Measurements from ENCODE around the gene PEX1.

Gene PEX1

GRCh38 chr7:92506363-92506762, 22.0 kb downstream of the PEX1 start:
- no peak for DNase-seq (ENCODE audit: insufficient read length, low spot score)
- TF ChIP-seq, protein P1, sequence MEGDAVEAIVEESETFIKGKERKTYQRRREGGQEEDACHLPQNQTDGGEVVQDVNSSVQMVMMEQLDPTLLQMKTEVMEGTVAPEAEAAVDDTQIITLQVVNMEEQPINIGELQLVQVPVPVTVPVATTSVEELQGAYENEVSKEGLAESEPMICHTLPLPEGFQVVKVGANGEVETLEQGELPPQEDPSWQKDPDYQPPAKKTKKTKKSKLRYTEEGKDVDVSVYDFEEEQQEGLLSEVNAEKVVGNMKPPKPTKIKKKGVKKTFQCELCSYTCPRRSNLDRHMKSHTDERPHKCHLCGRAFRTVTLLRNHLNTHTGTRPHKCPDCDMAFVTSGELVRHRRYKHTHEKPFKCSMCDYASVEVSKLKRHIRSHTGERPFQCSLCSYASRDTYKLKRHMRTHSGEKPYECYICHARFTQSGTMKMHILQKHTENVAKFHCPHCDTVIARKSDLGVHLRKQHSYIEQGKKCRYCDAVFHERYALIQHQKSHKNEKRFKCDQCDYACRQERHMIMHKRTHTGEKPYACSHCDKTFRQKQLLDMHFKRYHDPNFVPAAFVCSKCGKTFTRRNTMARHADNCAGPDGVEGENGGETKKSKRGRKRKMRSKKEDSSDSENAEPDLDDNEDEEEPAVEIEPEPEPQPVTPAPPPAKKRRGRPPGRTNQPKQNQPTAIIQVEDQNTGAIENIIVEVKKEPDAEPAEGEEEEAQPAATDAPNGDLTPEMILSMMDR (IDR thresholded peaks at IDR 0.05; ENCODE audit: insufficient read depth, missing control alignments) = no peak
- no peak for FAIRE-seq

- FAIRE-seq (no peak), DNase-seq (ENCODE audit: insufficient read length, low spot score) (no peak)
- TF ChIP-seq, protein P1 (IDR thresholded peaks at IDR 0.05; ENCODE audit: insufficient read depth, missing control alignments) = no peak
Measured at GRCh38 chr7:92504563-92504962, 23.8 kb downstream of the PEX1 start.

- TF ChIP-seq, protein P1 (IDR thresholded peaks at IDR 0.05; ENCODE audit: insufficient read depth, missing control alignments) = no peak
- no peak for DNase-seq (ENCODE audit: insufficient read length, low spot score)
- no peak for FAIRE-seq
Measured at GRCh38 chr7:92503767-92504166, 24.6 kb downstream of the PEX1 start.

DNA sequence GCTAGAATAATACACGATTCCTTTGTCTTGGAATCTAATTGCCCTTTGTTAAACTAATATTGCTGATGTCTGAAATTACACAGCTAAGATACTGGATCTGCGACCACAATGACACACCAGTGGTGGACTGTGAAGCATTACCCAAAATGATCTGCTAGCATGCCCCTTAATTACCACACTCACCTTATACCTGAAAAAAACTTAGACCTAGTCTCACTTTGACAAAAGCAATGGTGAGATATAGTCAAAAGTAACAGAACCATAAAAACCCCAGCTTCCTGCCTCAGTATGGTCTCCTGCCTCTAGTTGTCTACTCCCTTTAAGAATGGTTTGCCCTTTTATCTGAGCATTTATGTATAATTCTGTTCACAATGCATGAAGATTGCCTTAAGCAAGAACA, 29.8 kb downstream of the PEX1 start:
- DNase-seq (ENCODE audit: insufficient read length, low spot score) = no peak
- TF ChIP-seq, protein P1 (IDR thresholded peaks at IDR 0.05; ENCODE audit: insufficient read depth, missing control alignments) = no peak
- no peak for FAIRE-seq

- DNase-seq (ENCODE audit: insufficient read length, low spot score) (no peak), FAIRE-seq (no peak)
- TF ChIP-seq, protein P1 (IDR thresholded peaks at IDR 0.05; ENCODE audit: insufficient read depth, missing control alignments) = no peak
Measured at GRCh38 chr7:92496876-92497275, 31.4 kb downstream of the PEX1 start.

DNA sequence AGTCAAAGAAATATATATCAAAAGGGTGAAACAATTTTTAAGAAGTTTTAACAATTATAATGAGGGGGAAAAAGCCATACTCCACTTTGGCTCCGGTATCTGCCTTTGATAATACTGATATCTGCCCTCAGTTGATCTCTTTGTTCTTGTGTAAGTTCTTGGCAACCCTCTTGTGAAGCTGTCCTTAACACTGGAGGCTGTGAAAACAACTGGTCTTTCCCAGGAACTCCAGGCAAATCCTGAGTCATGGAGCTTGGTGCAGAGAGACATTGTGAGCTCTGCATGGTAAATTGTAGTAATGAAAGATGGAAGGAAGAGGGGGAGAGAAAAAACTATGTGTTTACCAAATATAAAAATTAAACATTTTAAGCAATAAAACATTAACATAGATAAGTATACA, 38.7 kb downstream of the PEX1 start:
- FAIRE-seq = no peak
- TF ChIP-seq, protein P1 (IDR thresholded peaks at IDR 0.05; ENCODE audit: insufficient read depth, missing control alignments) = no peak
- DNase-seq (ENCODE audit: insufficient read length, low spot score) = no peak

GRCh38 chr7:92487804-92488203, 40.5 kb downstream of the PEX1 start:
- no peak for DNase-seq (ENCODE audit: insufficient read length, low spot score)
- FAIRE-seq = no peak
- TF ChIP-seq, protein P1 (IDR thresholded peaks at IDR 0.05; ENCODE audit: insufficient read depth, missing control alignments) = no peak

Measured in D721Med (cell line).